ENCODE measurements around the gene SHOC1. TPM values are rescaled to one million over a fixed set of nuclear protein-coding genes. Genes with fewer than 3 reads are reported as not detected.
"Not testable (repeated sequence)": the region's sequence is repeated elsewhere in the genome, so short reads cannot be mapped to it uniquely, and the experiment has no call there.

Gene SHOC1
- total RNA-seq, 1 experiment from 2014 or later = not detected

- no peak for DNase-seq (ENCODE audit: low spot score)
- in situ Hi-C loops (cut with HindIII; ENCODE audit: low sequenced_read_pairs) = no loop called here
Observed at GRCh38 chr9:111807197-111807596, 12.5 kb upstream of the SHOC1 start.

GRCh38 chr9:111806259-111806658, 11.5 kb upstream of the SHOC1 start:
- in situ Hi-C loops (cut with HindIII; ENCODE audit: low sequenced_read_pairs) = no loop called here

GRCh38 chr9:111805830-111806241, 11.1 kb upstream of the SHOC1 start:
- in situ Hi-C loops (cut with HindIII; ENCODE audit: low sequenced_read_pairs) = no loop called here
- DNase-seq (ENCODE audit: low spot score) = no peak

More at GRCh38 chr9:111806259-111806658, 11.5 kb upstream of the SHOC1 start:
- no peak for DNase-seq (ENCODE audit: low spot score)

DNA sequence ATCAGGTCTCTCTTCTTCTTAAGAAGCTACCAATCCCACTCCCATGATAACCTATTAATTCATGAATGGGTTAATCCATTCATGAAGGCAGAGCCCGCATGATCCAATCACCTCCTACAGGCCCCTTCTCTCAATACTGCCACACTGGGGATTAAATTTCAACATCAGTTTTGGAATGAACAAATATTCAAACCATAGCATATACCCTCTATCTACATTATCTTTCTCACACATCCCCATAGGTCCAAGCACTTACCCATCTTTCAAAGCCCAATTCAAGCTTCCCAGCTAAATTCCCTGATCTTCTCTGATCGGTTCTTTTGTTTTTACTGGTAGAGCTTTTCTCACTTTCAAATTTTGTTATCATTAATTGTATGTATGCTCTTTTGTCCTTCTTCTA, 10.5 kb upstream of the SHOC1 start:
- in situ Hi-C loops (cut with HindIII; ENCODE audit: low sequenced_read_pairs) = no loop called here
- DNase-seq (ENCODE audit: low spot score) = no peak

- no peak for DNase-seq (ENCODE audit: low spot score)
- in situ Hi-C loops (cut with HindIII; ENCODE audit: low sequenced_read_pairs) = no loop called here
Observed at GRCh38 chr9:111804636-111805035, 9.9 kb upstream of the SHOC1 start.

- in situ Hi-C loops (cut with HindIII; ENCODE audit: low sequenced_read_pairs) = no loop called here
- DNase-seq (ENCODE audit: low spot score) = no peak
Observed at GRCh38 chr9:111803924-111804323, 9.2 kb upstream of the SHOC1 start.

GRCh38 chr9:111799915-111800526, 5.3 kb upstream of the SHOC1 start:
- no peak for DNase-seq (ENCODE audit: low spot score)
- in situ Hi-C loops (cut with HindIII; ENCODE audit: low sequenced_read_pairs) = no loop called here

DNA sequence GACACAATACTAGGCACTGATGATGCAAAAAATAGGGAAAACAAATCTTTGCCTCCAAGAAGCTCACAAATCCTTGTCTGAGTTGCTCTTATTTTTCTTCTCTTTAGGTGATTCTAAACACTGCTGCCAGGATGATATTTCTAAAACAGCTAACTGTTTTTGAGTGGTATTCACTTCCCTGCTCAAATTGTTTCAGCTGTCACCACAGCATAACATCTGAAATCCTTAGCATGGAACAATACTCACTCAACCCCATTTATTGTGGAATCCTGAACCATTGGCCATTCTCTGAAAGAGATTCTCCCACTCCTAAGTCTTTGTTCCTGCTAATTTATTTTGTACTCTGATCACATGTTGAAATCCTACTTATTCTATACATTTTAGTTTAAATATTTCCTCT, 4.8 kb upstream of the SHOC1 start:
- in situ Hi-C loops (cut with HindIII; ENCODE audit: low sequenced_read_pairs) = no loop called here
- DNase-seq (ENCODE audit: low spot score) = no peak

GRCh38 chr9:111798786-111799185, 4.0 kb upstream of the SHOC1 start:
- in situ Hi-C loops (cut with HindIII; ENCODE audit: low sequenced_read_pairs) = no loop called here

DNA sequence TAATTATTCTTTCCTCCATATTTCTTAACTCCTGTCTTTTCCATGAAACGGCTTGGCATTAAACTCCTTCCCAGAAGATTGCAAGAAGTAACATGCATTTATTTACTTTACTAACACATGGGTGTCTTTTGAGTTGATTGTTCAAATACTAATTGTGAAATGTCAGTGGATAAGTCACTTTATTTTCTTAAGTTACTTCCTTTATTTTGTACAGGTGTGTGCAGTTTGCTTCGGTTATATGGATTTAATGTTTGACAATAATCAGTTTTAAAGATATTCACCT, 761 bp upstream of the SHOC1 start:
- DNase-seq (ENCODE audit: low spot score) = no peak
- in situ Hi-C loops (cut with HindIII; ENCODE audit: low sequenced_read_pairs) = no loop called here

More at GRCh38 chr9:111798786-111799185, 4.0 kb upstream of the SHOC1 start:
- no peak for DNase-seq (ENCODE audit: low spot score)

- DNase-seq (ENCODE audit: low spot score); in situ Hi-C loops (cut with HindIII; ENCODE audit: low sequenced_read_pairs): not testable (repeated sequence)
Observed at GRCh38 chr9:111791821-111792220, 2.9 kb downstream of the SHOC1 start.

DNA sequence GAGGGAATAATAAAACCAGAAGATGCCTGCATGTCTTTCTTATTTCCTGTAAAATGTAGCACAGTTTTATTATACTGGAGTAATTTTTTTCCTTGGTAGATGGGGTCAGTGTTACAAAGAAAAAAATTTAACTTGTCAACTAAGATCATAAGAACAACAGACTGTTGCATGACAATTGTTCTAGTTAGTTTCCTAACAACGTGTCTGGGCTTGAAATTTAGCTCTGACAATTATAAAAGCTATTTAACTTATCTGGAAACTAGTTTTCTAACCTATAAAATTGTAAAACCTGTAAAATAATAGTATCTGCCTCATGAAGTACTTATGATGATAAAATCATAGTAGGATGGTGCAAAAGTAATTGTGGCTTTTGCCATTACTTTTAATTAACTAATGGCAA, 4.9 kb downstream of the SHOC1 start:
- in situ Hi-C loops (cut with HindIII; ENCODE audit: low sequenced_read_pairs) = no loop called here
- DNase-seq (ENCODE audit: low spot score) = no peak

- in situ Hi-C loops (cut with HindIII; ENCODE audit: low sequenced_read_pairs) = no loop called here
- no peak for DNase-seq (ENCODE audit: low spot score)
Observed at GRCh38 chr9:111783857-111784256, 10.9 kb downstream of the SHOC1 start.

- DNase-seq (ENCODE audit: low spot score) = no peak
- in situ Hi-C loops (cut with HindIII; ENCODE audit: low sequenced_read_pairs) = no loop called here
Observed at GRCh38 chr9:111783424-111783823, 11.3 kb downstream of the SHOC1 start.

- no peak for DNase-seq (ENCODE audit: low spot score)
- in situ Hi-C loops (cut with HindIII; ENCODE audit: low sequenced_read_pairs) = no loop called here
Observed at GRCh38 chr9:111766066-111766465, 28.7 kb downstream of the SHOC1 start.

DNA sequence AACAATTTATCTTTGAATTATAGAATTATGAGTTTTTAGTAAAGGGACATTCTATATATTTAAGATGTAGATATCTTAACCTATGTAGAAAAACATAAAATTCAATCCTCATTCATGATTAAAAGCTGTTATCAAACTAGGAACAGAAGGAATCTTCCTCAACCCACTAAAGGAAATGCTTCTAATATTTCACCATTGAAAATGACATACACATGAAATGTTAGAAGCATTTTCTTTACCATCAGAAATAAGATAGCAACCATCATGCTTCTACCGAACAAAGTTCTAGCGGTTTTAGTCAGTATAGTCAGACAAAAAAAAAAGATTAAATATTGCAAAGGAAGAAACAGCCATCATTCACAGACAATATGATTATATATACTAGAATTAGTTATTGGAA, 32.2 kb downstream of the SHOC1 start:
- in situ Hi-C loops (cut with HindIII; ENCODE audit: low sequenced_read_pairs) = no loop called here
- DNase-seq (ENCODE audit: low spot score) = no peak

DNA sequence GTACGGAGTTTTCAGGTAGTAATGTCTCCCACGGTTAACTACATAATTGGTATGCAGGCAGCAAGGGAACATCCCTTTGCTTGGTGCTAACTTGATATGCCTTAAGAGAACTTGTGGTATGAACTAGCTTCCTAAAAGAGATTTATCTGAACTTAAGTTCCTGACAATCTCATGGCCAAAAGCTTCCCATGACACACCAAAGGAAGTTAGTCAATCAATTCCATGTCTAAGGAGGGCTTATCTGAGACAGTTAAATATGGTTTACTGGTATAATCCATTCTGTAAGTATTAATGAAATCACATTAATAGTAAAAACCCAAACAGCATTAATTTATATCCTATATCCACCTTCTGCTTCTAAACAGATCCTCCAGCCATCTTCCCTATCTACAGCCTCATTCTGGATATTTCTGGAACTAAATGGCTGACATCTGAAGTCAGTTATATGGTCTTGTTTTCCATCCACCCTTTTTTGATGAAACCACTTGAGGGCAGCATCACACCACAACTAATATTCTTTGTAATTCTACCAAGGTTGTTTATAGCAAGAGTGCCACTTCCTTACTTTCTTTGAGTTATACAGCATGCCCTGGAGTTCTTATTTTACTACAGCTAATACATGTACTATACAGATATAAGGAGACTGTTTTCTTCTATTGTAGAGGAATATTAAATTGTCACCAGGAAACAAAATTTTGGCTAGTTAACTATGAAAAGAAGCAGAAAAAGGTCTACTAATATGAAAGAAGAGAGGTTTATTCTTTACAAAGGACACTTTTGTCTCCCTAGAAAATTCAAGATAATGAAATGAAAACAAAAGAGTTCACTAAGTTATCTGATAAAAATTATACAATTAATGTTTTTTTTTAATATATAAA, 34.7 kb downstream of the SHOC1 start:
- DNase-seq (ENCODE audit: low spot score) = peak; percentile 74
- in situ Hi-C loops (cut with HindIII; ENCODE audit: low sequenced_read_pairs) = no loop called here

GRCh38 chr9:111754800-111755199, 39.9 kb downstream of the SHOC1 start:
- in situ Hi-C loops (cut with HindIII; ENCODE audit: low sequenced_read_pairs) = no loop called here
- no peak for DNase-seq (ENCODE audit: low spot score)

GRCh38 chr9:111752455-111752854, 42.3 kb downstream of the SHOC1 start:
- in situ Hi-C loops (cut with HindIII; ENCODE audit: low sequenced_read_pairs) = no loop called here
- no peak for DNase-seq (ENCODE audit: low spot score)
